Kidney (tissue), 14 donors: ENCODE results near the gene ZG16. TPM values are rescaled to one million over a fixed set of nuclear protein-coding genes. Genes with fewer than 3 reads are reported as not detected.

Source experiments
- DNase-seq, 5 donors: peaks; one replicate each; pipeline ENCODE4 v3.0.0-alpha.2; 2013 to 2020
- FAIRE-seq: peaks from 2 replicates; lab custom pipeline; 2012; peaks lifted over from hg19 to GRCh38; lab: Jason Lieb, UNC
- H3K27ac ChIP-seq, 2 donors: one replicate each; pipeline ENCODE4 v1.7.0; 2013; ENCODE audit warnings: low read depth in 2 of 2, low read length in 2 of 2, inconsistent platforms in 1 of 2
- H3K27me3 ChIP-seq: one replicate; pipeline ENCODE4 v1.7.1; 2013; ENCODE audit warnings: low read length, inconsistent platforms; ENCODE audit not compliant: control insufficient read depth, insufficient read depth
- H3K36me3 ChIP-seq, 3 donors: one replicate each; pipeline versions ENCODE4 v1.7.0 to v1.7.1; 2013; ENCODE audit warnings: low read length in 3 of 3, control low read depth in 1 of 3, inconsistent platforms in 1 of 3; ENCODE audit not compliant: insufficient read depth in 3 of 3, control insufficient read depth in 2 of 3
- H3K4me1 ChIP-seq, 3 donors: one replicate each; pipeline versions ENCODE4 v1.7.0 to v1.7.1; 2013; ENCODE audit warnings: low read length in 3 of 3, inconsistent platforms in 1 of 3, low read depth in 1 of 3; ENCODE audit not compliant: control insufficient read depth in 2 of 3, insufficient read depth in 2 of 3
- H3K4me3 ChIP-seq, 3 donors: one replicate each; pipeline versions ENCODE4 v1.7.0 to v1.8.1; 2013; ENCODE audit warnings: low read length in 3 of 3, control low read depth in 1 of 3, inconsistent platforms in 1 of 3
- H3K9ac ChIP-seq, 3 donors: one replicate each; pipeline versions ENCODE4 v1.7.0 to v1.7.1; 2013; ENCODE audit warnings: low read length in 3 of 3, control low read depth in 1 of 3, inconsistent platforms in 1 of 3
- H3K9me3 ChIP-seq, 3 donors: one replicate each; pipeline versions ENCODE4 v1.7.0 to v1.7.1; 2013; ENCODE audit warnings: low read length in 3 of 3, control low read depth in 1 of 3, inconsistent platforms in 1 of 3; ENCODE audit not compliant: control insufficient read depth in 2 of 3, insufficient read depth in 1 of 3
- intact Hi-C: fragments of 100-400 bp; cut with DNase I; formaldehyde crosslinking; loops from one replicate; pipeline ENCODE4 v1.11.1; 2022
- polyA plus RNA-seq: library from polyadenylated mRNA; stranded (reverse); fragments of 350-450 nt; fragmentation: Illumina TruSeq; extraction: RNeasy Lipid Tissue Mini Kit (QIAGEN cat#74804); gene quantifications from one replicate; pipeline ENCODE4 v1.2.3, GENCODE V29; 2014; ENCODE audit warnings: low read depth, low replicate concordance; ENCODE audit not compliant: insufficient read depth
- total RNA-seq: library from RNA; stranded (reverse); fragmentation: NEBNext Ultra II Directional; extraction: Animal tissue kit (Norgen Biotek cat#: 25700); gene quantifications from one replicate; pipeline ENCODE4 v1.2.1, GENCODE V29; 2021
- TF ChIP-seq, protein P1 (sequence below): IDR thresholded peaks from 3 replicates; pipeline ENCODE4 v1.5.1; 2012; ENCODE audit warnings: mild to moderate bottlenecking, moderate library complexity, borderline replicate concordance; ENCODE audit not compliant: insufficient read depth; ENCODE audit errors: extremely low read depth
- donor health status: control.
- donor health status: control.
- donor health status: control.
- donor health status: control.
- donor health status: control.
- donor health status: DM: yes; HTN: yes; CAD: no.
- donor health status: Normal renal cell carcinoma (clear cell type).

The ZG16 gene
- total and polyA plus RNA-seq, 2 donors from 2014 or later = not detected

DNA sequence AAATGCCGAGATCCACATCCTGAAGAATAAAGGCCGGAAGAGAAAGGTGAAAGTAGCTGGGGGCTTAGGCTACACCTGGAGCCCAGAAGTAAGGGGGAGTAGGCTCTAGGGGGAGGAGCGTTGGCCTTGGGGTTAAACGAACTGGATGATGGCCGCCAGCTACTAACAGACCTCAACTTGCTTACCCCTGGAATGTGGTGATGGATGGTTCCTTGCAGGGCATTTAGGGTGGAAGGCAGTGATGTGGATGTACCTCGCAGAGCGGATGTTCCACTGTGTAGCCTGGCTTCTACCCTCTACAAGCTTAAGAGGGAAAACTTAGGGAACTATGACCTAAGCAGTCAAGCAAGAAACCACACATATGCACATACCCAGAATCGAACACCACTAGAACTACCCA, 26.0 kb downstream of the ZG16 start:
- Histone ChIP-seq H3K27me3 (no peaks in the 10 kb centered on the region), H3K4me3 (peak overlapping the region in 1 of 3 donors; percentile 85), H3K27ac (no peak overlapping the region), H3K9me3 (no peaks in the 10 kb centered on the region), H3K9ac (peak overlapping the region in 2 of 3 donors; percentile 34 to 73), H3K36me3 (peaks cover 5 to 13% (median 8%) of the 10 kb centered on the region in 3 donors), H3K4me1 (peaks cover 2 to 27% (median 16%) of the 10 kb centered on the region in 3 donors)
- FAIRE-seq (no peak), DNase-seq (peak in 1 of 5 donors; percentile 42)
- TF ChIP-seq, protein P1, sequence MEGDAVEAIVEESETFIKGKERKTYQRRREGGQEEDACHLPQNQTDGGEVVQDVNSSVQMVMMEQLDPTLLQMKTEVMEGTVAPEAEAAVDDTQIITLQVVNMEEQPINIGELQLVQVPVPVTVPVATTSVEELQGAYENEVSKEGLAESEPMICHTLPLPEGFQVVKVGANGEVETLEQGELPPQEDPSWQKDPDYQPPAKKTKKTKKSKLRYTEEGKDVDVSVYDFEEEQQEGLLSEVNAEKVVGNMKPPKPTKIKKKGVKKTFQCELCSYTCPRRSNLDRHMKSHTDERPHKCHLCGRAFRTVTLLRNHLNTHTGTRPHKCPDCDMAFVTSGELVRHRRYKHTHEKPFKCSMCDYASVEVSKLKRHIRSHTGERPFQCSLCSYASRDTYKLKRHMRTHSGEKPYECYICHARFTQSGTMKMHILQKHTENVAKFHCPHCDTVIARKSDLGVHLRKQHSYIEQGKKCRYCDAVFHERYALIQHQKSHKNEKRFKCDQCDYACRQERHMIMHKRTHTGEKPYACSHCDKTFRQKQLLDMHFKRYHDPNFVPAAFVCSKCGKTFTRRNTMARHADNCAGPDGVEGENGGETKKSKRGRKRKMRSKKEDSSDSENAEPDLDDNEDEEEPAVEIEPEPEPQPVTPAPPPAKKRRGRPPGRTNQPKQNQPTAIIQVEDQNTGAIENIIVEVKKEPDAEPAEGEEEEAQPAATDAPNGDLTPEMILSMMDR = no peak
- intact Hi-C loops = no loop called here

DNA sequence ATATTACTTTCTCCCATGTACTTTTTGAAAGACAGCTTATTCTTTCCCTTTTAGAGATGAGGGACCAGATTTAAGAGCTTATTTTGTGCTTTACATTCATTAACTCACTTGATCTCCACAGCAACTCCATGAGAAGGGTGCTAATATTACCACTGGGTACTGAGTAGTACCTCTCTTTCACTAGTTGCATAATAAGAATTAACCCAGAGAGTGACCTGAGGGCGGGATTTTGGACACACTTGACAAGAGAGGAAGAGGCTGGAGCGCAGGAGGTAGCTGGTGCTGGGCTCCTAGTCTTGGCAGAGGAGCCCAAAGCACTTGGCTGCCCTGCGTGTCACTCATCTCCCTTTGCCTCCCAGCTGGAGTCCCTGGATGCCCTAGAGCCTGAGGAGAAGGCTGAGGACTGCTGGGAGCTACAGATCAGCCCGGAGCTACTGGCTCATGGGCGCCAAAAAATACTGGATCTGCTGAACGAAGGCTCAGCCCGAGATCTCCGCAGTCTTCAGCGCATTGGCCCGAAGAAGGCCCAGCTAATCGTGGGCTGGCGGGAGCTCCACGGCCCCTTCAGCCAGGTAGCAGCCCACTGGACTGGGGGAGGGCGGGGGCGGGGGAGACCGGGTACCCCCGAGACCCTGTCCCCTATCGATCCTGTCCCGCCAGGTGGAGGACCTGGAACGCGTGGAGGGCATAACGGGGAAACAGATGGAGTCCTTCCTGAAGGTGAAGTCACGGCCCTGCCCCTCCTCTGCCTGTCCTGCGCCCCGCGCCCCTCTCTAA, 26.6 kb downstream of the ZG16 start:
- Histone ChIP-seq H3K27ac (peak overlapping the region; percentile 95), H3K9me3 (no peaks in the 10 kb centered on the region), H3K4me1 (peaks cover 2 to 27% (median 18%) of the 10 kb centered on the region in 3 donors), H3K27me3 (no peaks in the 10 kb centered on the region), H3K4me3 (peak overlapping the region; percentile 80 to 85 (median 85)), H3K36me3 (peaks cover 3 to 7% (median 5%) of the 10 kb centered on the region in 3 donors), H3K9ac (peak overlapping the region; percentile 73 to 86 (median 78))
- intact Hi-C loops = no loop called here
- FAIRE-seq (no peak), DNase-seq (peak in 2 of 5 donors; percentile 44 to 54)
- TF ChIP-seq, protein P1 = no peak

DNA sequence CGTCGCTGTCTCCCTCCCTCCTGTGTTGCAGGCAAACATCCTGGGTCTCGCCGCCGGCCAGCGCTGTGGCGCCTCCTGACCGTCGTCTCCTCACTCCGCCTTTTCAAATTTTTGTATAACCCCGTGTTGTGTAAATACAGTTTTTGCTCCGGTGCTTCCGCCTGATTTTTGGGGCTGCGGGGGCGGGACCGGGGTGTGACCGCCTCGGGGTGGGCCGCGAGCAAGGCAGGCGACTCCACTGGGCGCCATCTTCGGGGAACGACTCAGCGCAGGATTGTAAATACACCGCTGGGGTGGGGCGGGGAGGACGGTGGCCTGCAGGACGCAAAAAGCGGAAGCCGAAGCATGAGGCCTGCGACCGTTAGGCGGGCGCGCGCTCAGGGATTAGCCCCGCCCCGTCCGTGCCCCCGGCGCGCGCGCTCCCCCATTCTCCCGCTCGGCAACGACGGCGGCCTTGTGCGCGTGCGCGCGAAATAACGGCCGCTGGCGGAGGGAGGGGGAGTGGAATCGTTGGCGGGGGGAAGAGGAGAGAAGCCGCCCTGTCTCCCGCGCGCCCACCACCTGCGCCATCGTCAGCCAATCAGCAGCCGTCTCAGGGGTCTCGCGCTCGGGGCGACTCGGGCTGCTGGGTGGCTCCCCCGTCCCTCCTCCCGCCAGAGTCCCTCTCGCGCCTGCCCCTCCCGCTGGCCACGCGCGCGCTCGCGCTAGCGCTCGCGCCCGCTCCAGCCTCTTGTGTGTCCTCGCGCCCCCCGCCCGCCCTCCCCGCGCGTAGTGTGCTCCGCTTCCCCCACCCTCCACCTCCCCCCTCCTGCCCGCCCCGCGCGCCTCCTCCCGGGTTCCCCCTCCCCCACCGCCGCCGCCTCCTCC, 27.4 kb downstream of the ZG16 start:
- H3K27me3 ChIP-seq = no peaks in the 10 kb centered on the region
- H3K4me3 ChIP-seq = peak overlapping the region; percentile 80 to 85 (median 85)
- H3K9ac ChIP-seq = peak overlapping the region; percentile 73 to 86 (median 78)
- intact Hi-C loops = no loop called here
- TF ChIP-seq, protein P1 = peak; percentile 7
- peaks cover 2 to 5% (median 3%) of the 10 kb centered on the region in 3 donors for H3K36me3 ChIP-seq
- no peaks in the 10 kb centered on the region for H3K9me3 ChIP-seq
- peaks cover 2 to 29% (median 18%) of the 10 kb centered on the region in 3 donors for H3K4me1 ChIP-seq
- peak overlapping the region; percentile 95 for H3K27ac ChIP-seq
- DNase-seq (peak; percentile 99), FAIRE-seq (no peak)
